ENCODE results near the gene FAM221B. TPM values are rescaled to one million over a fixed set of nuclear protein-coding genes. Genes with fewer than 3 reads are reported as not detected.

The FAM221B gene
- total and polyA plus RNA-seq, 2 donors (not counting 1 experiment from before 2014, with no cell fraction given), result not detected

- WGBS (ENCODE audit: insufficient coverage), result no CpG with 5 or more reads among the region's 2 CpGs
- ATAC-seq (ENCODE audit: low read depth), result no peak
These were observed 61.5 kb downstream of the FAM221B start for GRCh38 chr9:35766997-35767396.

More at GRCh38 chr9:35766997-35767396, 61.5 kb downstream of the FAM221B start:
- no peak overlapping the region for H3K4me2 ChIP-seq (replicated peaks; ENCODE audit: low read depth, low read length, poor library complexity, severe bottlenecking)
- peaks cover 2 to 12% of the 10 kb centered on the region in 2 experiments for H3K36me3 ChIP-seq (replicated peaks in 1 of 2; ENCODE audit: control extremely low read depth in 1 of 2, control insufficient read depth in 1 of 2, extremely low read depth in 1 of 2, insufficient read depth in 2 of 2, low read length in 1 of 2)
- no peak overlapping the region for H2AFZ ChIP-seq (ENCODE audit: insufficient read depth, low read depth, low read length, poor library complexity, severe bottlenecking)
- TF ChIP-seq EZH2 (IDR thresholded peaks at IDR 0.05; ENCODE audit: borderline replicate concordance, insufficient read depth, low read depth, low read length, poor library complexity, severe bottlenecking), result no peak
- TF ChIP-seq CTCF (IDR thresholded peaks at IDR 0.05), result no peak
- H3K27me3 Mint-ChIP-seq, result no peaks in the 10 kb centered on the region
- intact Hi-C loops (cut with micrococcal nuclease), result no loop called here
- DNase-seq, result no peak
- no peak overlapping the region for H3K4me3 Mint-ChIP-seq
- no peaks in the 10 kb centered on the region for H3K4me1 ChIP-seq (ENCODE audit: control insufficient read depth in 2 of 2, insufficient read depth in 2 of 2, low read length in 2 of 2)
- no peak overlapping the region for H3K4me3 ChIP-seq (ENCODE audit: control extremely low read depth in 1 of 5, extremely low read depth in 1 of 5, insufficient read depth in 1 of 5, low read depth in 2 of 5, low read length in 4 of 5)
- H3K27ac Mint-ChIP-seq, result no peak overlapping the region
- ChIA-PET POLR2A (interaction anchor here (0.7 kb wide), 2 partner anchors 8 to 23 kb away, joined by 7 to 11 read pairs; no protein-coding TSS in a partner anchor), CTCF (interaction anchor here (1.0 kb wide), 1 partner anchor 9 kb away, joined by 3 read pairs; no protein-coding TSS in a partner anchor)
- H3K9ac ChIP-seq (ENCODE audit: low read length), result no peak overlapping the region
- peaks cover 85% of the 10 kb centered on the region for H3K79me2 ChIP-seq (ENCODE audit: control insufficient read depth, insufficient read depth, low read length)
- H3K27me3 ChIP-seq (replicated peaks in 1 of 4; ENCODE audit: control extremely low read depth in 1 of 4, control insufficient read depth in 3 of 4, insufficient read depth in 4 of 4, low read length in 3 of 4), result no peaks in the 10 kb centered on the region
- H3K4me1 Mint-ChIP-seq, result peaks cover 15% of the 10 kb centered on the region
- peaks cover 0 to 2% (median 0%) of the 10 kb centered on the region in 3 donors for H3K9me3 ChIP-seq (ENCODE audit: control extremely low read depth in 1 of 3, control insufficient read depth in 2 of 3, insufficient read depth in 1 of 3, low read length in 2 of 3)
- H4K20me1 ChIP-seq (ENCODE audit: control insufficient read depth, insufficient read depth, low read length, poor library complexity, severe bottlenecking), result peaks cover 61% of the 10 kb centered on the region
- no peaks in the 10 kb centered on the region for H3K9me3 Mint-ChIP-seq (ENCODE audit: insufficient read depth)
- H3K27ac ChIP-seq (ENCODE audit: low read length in 2 of 2), result no peak overlapping the region

Small RNA genes lying within 50 kb of the gene (small RNA-seq; reads per million reads assigned to genes)
- gene HINT2 (ENCODE audit: insufficient read length, low read depth, low replicate concordance), result not detected

Other genes with a start within 250 kb of the FAM221B start
- 94.1 and 94.6 TPM in 2 replicates for gene TESK1, start 223.5 kb downstream of the FAM221B start, total RNA-seq
- gene TESK1, start 223.5 kb downstream of the FAM221B start, polyA plus RNA-seq, result 43.6 and 43.8 TPM in 2 replicates
- gene CD72, start 210.3 kb downstream of the FAM221B start, total RNA-seq, result 94.6 and 110 TPM in 2 replicates
- 436 and 651 TPM in 2 replicates for gene CD72, start 210.3 kb downstream of the FAM221B start, polyA plus RNA-seq
- 38.5 and 39.5 TPM in 2 replicates for gene SIT1, start 177.8 kb downstream of the FAM221B start, total RNA-seq
- gene SIT1, start 177.8 kb downstream of the FAM221B start, polyA plus RNA-seq, result 26.9 and 37.1 TPM in 2 replicates
- 7,890 and 7,920 TPM in 2 replicates for gene RMRP, start 170.7 kb downstream of the FAM221B start, total RNA-seq
- gene RMRP, start 170.7 kb downstream of the FAM221B start, polyA plus RNA-seq, result not detected in 2 replicates
- 33.8 and 41.6 TPM in 2 replicates for gene CCDC107, start 170.4 kb downstream of the FAM221B start, total RNA-seq
- 22.4 and 22.5 TPM in 2 replicates for gene CCDC107, start 170.4 kb downstream of the FAM221B start, polyA plus RNA-seq
- 0.53 and 0.62 TPM in 2 replicates for gene ARHGEF39, start 163.5 kb downstream of the FAM221B start, total RNA-seq
- gene ARHGEF39, start 163.5 kb downstream of the FAM221B start, polyA plus RNA-seq, result 0.35 and 0.40 TPM in 2 replicates
- gene CA9, start 154.8 kb downstream of the FAM221B start, total RNA-seq, result not detected in 2 replicates
- gene CA9, start 154.8 kb downstream of the FAM221B start, polyA plus RNA-seq, result not detected in 2 replicates
- gene TPM2, start 138.8 kb downstream of the FAM221B start, total RNA-seq, result 6.0 and 6.3 TPM in 2 replicates
- gene TPM2, start 138.8 kb downstream of the FAM221B start, polyA plus RNA-seq, result 2.4 and 9.8 TPM in 2 replicates
- 272 and 280 TPM in 2 replicates for gene TLN1, start 96.5 kb downstream of the FAM221B start, total RNA-seq
- 97.2 and 102 TPM in 2 replicates for gene TLN1, start 96.5 kb downstream of the FAM221B start, polyA plus RNA-seq
- gene CREB3, start 96.1 kb downstream of the FAM221B start, total RNA-seq, result 18.1 and 20.7 TPM in 2 replicates
- gene CREB3, start 96.1 kb downstream of the FAM221B start, polyA plus RNA-seq, result 12.3 and 14.2 TPM in 2 replicates
- 137 and 158 TPM in 2 replicates for gene GBA2, start 79.5 kb downstream of the FAM221B start, total RNA-seq
- gene GBA2, start 79.5 kb downstream of the FAM221B start, polyA plus RNA-seq, result 110 and 114 TPM in 2 replicates
- gene RGP1, start 79.4 kb downstream of the FAM221B start, total RNA-seq, result 42.3 and 44.3 TPM in 2 replicates
- 11.4 and 17.6 TPM in 2 replicates for gene RGP1, start 79.4 kb downstream of the FAM221B start, polyA plus RNA-seq
- 3.9 TPM in 2 replicates for gene MSMP, start 74.5 kb downstream of the FAM221B start, total RNA-seq
- 1.6 and 2.3 TPM in 2 replicates for gene MSMP, start 74.5 kb downstream of the FAM221B start, polyA plus RNA-seq
- 4.9 and 8.0 TPM in 2 replicates for gene NPR2, start 37.1 kb downstream of the FAM221B start, total RNA-seq
- gene NPR2, start 37.1 kb downstream of the FAM221B start, polyA plus RNA-seq, result 7.6 and 9.2 TPM in 2 replicates
- 5.4 and 5.6 TPM in 2 replicates for gene SPAG8, start 16.5 kb downstream of the FAM221B start, total RNA-seq
- gene SPAG8, start 16.5 kb downstream of the FAM221B start, polyA plus RNA-seq, result 1.6 and 2.0 TPM in 2 replicates
- gene HINT2, start 13.7 kb downstream of the FAM221B start, total RNA-seq, result 29.7 and 31.9 TPM in 2 replicates
- gene HINT2, start 13.7 kb downstream of the FAM221B start, polyA plus RNA-seq, result 20.5 and 33.6 TPM in 2 replicates
- gene TMEM8B, start 496 bp upstream of the FAM221B start, total RNA-seq, result 13.6 and 14.5 TPM in 2 replicates
- gene TMEM8B, start 496 bp upstream of the FAM221B start, polyA plus RNA-seq, result 10.5 and 12.2 TPM in 2 replicates
- gene OR13J1, start 41.7 kb upstream of the FAM221B start, total RNA-seq, result not detected in 2 replicates
- not detected in 2 replicates for gene OR13J1, start 41.7 kb upstream of the FAM221B start, polyA plus RNA-seq
- gene HRCT1, start 77.5 kb upstream of the FAM221B start, total RNA-seq, result not detected in 2 replicates
- gene HRCT1, start 77.5 kb upstream of the FAM221B start, polyA plus RNA-seq, result not detected in 2 replicates
- not detected in 2 replicates for gene SPAAR, start 80.8 kb upstream of the FAM221B start, total RNA-seq
- gene SPAAR, start 80.8 kb upstream of the FAM221B start, polyA plus RNA-seq, result not detected in 2 replicates
- not detected in 2 replicates for gene OR2S2, start 129.4 kb upstream of the FAM221B start, total RNA-seq
- gene OR2S2, start 129.4 kb upstream of the FAM221B start, polyA plus RNA-seq, result 0.17 TPM in 1 of 2 replicates, not detected in the other
- gene RECK, start 208.2 kb upstream of the FAM221B start, total RNA-seq, result 7.7 and 7.9 TPM in 2 replicates
- 4.9 and 5.6 TPM in 2 replicates for gene RECK, start 208.2 kb upstream of the FAM221B start, polyA plus RNA-seq

Measured in B cell (primary cell).